HG02973 (cell line): ENCODE data around the gene ICE2.
"Not testable (repeated sequence)": the region's sequence is repeated elsewhere in the genome, so short reads cannot be mapped to it uniquely, and the experiment has no call there.

ENCODE experiments used
- ATAC-seq: cut with Tn5 transposase; IDR thresholded peaks from one replicate; pipeline ENCODE4 v1.9.1; 2021; ENCODE audit warnings: moderate library complexity; ENCODE audit not compliant: unreplicated experiment

The ICE2 gene

DNA sequence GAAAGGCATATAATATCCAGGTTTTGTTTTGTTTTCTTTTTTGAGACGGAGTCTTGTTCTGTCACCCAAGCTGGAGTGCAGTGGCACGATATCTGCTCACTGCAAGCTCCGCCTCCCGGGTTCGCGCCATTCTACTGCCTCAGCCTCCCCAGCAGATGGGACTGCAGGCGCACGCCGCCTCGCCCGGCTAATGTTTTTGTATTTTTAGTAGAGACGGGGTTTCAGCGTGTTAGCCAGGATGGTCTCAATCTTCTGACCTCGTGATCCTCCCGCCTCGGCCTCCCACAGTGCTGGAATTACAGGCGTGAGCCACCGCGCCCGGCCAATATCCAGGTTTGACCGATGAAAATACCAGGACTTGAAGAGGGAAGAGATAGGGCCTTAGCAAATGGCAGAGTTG, 66.1 kb downstream of the ICE2 start:
- not testable (repeated sequence) for ATAC-seq

DNA sequence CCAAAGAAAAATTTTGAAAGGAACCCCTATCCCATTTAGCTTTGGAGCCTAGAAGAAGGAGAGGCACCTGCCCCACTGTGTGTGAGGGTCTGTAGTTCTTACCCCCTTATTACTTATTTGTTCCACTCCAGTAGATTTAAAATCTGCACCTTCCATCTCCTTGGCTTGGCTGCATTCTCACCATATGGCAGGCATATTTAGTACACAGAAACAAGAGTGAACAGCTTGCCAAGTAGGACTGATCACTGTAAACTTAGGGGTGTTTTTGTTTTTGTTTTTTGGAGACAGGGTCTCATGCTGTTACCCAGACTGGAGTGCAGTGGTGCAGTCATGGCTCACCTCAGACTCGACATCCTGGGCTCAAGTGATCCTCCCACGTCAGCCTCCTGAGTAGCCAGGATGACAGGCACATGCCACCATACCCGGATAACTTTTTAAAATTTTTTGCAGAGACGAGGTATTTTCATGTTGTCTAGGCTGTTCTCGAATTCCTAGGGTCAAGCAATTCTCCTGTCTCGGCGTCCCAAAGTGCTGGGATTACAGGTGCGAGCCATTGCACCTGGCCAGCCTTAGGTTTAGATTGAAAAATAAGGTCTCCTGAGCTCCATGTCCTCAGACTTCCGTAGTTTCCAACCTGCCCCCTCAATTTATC, 67.0 kb downstream of the ICE2 start:
- ATAC-seq: no peak

DNA sequence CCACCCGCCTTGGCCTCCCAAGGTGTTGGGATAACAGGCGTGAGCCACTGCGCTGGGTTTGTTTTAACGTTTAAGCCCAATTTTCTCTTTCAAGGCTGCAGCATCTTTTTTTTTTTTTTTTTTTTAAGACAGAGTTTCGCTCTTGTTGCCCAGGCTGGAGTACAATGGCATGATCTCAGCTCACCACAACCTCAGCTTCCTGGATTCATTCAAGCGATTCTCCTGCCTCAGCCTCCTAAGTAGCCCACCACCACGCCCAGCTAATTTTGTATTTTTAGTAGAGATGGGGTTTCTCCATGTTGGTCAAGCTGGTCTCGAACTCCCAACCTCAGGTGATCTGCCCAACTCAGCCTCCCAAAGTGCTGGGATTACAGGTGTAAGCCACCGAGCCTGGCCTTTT, 68.6 kb downstream of the ICE2 start:
- ATAC-seq: not testable (repeated sequence)

DNA sequence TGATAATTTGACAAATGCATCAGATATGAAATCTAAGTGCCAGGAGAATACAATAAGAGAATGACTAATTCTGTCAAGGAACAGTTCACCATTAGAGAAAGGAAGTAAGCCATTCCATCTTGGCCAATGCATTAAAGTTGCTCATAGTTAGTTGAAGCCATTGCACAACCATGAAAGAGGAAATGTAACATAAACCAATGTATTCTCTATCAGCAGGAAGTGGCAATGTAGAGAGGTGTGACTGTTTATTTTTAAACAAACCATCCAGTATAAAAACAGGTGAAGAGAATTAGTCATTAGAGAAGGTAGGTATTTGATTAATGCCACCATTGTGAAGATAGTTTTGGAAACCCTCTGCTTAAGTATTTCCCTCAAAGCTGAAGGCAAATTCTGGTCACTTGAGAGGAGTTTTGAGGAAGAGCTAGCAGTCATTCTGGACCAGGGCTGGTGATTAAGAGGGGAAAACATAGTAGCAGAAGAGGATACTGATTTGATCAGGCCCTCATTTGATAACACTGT, 70.4 kb downstream of the ICE2 start:
- ATAC-seq: no peak

DNA sequence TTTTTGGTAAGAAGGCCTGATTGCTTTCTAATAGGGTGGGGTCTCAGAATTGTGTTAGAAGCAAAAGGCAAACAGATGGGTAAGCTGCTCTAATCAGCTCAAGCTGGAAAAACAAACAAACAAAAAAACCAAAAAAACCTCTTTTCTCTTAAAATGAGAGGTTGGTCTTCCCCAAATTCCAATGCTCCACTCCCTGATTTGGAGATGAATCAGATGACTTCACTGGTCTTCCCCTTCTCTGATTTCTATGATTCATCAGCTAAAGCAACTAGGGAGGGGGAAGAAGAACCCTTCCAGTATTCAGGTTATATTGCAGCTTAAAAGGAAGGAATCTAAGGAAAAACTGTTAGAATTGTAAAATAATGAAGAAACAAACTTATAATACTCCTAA, 71.5 kb downstream of the ICE2 start:
- no peak for ATAC-seq

DNA sequence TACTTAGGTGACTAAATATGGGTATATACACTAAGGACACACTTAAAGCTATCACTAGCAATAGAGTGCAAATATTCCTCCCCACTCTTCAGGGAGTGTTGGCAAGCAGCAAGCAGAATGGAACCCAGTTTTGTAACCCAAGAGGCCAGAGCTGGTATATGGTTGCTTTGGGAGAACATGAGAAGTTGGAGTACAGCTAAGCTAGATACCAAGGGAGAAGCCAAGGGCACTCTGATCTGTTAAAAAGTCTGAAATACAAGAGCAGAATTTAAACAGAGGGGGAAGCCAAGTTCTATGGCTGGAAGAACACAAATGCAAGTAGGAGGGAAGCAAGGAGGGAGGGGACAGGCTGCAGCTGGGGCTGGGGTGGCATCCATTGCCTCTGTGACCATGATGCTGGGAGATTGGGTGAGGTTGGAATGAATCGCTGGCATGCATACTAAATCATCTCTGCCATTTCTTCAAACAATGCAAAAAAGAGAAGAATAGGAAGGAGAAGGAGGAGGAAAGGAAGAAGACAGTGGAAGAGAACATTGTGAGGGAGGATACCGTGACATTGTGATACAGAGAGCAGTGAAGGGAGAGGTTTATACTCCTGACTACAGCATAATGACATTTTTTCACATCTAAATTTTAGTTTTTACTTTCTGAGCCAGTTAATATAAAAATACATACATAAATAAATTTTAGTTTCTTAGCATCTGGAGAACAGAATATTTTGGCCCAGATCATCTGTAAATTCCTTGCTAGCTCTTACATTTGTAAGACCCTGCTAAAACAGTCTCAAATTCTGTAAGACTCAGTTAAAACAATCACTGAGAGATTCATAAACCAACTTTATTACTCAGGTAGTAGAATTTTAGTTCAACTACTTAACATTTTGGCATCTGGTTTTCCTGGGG, 72.2 kb downstream of the ICE2 start:
- no peak for ATAC-seq

DNA sequence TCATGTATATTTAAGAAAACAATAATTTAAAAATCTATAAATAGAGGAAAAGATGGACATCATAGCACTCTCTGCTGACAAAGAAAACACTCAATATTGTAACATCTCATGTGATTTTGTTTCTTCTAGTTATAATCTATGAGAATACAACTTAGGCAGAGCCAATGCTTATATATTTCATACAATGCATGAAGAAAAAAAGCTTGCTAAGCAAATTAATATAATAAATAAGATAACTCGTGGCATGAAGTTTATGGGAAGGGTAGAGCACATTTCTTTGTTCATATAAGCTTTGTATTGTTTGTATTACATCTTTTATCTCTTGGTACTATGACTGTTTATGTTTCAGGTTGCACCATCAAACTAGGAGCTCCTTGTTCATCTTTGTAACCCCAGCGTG, 73.5 kb downstream of the ICE2 start:
- ATAC-seq: no peak

DNA sequence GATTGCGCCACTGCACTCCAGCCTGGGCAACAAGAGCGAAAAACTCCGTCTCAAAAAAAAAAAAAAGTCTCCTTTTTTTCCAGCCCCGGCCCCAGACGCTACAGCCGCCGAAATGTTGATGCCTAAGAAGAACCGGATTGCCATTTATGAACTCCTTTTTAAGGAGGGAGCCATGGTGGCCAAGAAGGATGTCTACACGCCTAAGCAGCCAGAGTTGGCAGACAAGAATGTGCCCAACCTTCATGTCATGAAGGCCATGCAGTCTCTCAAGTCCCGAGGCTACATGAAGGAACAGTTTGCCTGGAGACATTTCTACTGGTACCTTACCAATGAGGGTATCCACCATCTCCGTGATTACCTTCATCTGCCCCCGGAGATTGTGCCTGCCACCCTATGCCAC, 74.6 kb downstream of the ICE2 start:
- not testable (repeated sequence) for ATAC-seq

DNA sequence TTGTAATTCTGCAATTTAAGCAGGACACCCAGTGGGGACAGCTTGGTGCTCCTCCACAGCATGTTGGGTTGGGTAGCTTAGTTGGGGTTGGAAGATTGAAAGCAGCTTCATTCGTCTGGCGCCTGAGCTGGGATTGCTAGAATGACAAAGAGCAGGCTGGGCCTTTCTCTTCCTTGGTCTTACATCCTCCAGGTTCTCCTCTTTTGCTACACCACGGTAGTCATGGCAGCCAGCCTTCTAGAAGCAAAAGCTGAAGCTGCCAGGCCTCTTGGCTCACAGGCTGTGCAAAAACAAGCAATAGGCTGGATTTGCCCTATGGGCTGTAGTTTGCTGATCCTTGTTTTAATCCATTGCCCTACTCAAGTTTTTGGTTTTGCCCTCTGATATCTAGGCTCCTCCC, 78.0 kb downstream of the ICE2 start:
- no peak for ATAC-seq

DNA sequence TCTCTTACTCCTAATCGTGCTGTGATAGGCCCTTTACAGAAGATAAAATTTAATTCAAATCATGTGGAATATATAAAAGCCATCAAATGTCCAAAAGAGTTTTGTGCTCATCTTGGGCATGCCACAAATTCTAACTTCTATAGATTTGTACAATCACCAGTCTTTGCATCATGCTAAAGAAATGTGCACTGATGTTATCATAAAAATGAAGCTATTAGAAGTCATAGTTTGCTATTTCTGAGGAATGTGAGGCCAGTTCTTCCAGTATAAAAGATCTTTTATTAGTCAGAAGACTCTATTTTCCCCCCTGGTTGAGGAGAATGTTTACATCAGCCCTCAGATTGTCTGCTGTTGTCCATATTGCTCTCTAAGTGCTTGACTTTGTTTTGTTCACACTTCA, 79.0 kb downstream of the ICE2 start:
- ATAC-seq: no peak

DNA sequence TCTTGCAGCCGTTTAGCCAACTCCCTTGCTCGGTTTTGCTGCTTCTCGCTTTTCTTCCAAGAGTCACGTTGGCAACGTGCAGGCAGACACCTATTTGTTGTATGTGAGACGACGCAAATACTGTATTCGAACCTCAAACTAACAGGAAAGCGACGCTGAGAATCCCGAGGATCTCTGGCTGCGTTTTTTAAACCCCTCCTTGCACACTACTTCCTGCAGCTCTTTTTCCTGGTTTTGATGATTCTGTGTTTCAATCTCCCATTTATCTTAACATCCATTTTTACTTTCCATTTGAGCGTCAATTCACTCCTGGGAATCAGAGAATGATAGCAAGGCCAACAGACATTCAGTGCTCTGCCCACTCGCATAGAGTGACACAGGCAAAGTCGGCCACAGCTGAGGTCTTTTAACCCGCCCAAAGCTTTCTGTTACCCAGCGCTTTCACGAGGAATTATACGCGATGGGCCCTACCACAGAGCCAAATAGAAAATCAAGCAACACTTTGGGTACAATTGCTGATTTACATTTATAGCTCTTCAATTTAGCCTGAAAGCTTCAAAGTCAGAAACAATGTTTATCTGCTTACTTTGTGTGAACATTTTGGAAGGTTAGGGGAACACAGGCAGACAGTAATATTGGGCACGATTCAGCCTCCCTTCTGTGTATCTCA, 79.6 kb downstream of the ICE2 start:
- no peak for ATAC-seq

DNA sequence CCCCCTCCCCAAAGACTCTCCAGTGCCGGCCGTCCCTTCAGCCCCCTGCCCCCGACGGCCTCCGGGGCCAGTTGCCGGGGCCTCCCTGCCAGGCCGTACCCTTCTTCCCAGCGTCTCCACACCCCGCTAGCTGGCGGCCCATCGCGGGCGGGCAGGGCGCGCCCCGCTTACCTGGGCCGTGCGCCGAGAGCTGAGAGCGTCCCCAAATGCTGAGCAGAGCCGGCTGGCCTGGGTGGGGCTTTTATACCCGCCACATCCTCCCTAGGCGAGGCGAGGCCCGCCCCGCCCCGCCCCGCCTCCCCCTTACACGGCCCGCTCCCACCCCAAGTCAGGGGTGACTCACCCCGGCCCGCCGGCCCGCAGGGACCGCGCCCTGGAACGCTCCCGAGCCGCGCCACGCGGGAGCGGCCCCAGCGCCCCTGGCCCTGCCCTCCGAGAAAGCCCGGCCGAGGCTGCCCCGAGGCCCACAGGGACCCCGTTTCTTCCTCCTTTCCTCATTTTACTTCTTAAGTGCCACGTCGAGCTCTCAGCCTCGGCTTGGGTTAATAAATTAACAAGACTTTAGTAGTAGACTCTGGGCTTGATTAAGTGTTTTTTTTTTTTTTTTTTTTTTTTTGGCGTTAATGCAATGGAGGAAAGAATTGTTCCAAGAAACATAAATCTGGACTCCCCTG, 81.0 kb downstream of the ICE2 start, which contains the start of gene ANXA2:
Gene ANXA2 (minus strand): TSS at position 215 of the 674 bp plus-strand sequence. CDS start 11,911 bp downstream, outside the sequence.
- ATAC-seq: peak; percentile 70

DNA sequence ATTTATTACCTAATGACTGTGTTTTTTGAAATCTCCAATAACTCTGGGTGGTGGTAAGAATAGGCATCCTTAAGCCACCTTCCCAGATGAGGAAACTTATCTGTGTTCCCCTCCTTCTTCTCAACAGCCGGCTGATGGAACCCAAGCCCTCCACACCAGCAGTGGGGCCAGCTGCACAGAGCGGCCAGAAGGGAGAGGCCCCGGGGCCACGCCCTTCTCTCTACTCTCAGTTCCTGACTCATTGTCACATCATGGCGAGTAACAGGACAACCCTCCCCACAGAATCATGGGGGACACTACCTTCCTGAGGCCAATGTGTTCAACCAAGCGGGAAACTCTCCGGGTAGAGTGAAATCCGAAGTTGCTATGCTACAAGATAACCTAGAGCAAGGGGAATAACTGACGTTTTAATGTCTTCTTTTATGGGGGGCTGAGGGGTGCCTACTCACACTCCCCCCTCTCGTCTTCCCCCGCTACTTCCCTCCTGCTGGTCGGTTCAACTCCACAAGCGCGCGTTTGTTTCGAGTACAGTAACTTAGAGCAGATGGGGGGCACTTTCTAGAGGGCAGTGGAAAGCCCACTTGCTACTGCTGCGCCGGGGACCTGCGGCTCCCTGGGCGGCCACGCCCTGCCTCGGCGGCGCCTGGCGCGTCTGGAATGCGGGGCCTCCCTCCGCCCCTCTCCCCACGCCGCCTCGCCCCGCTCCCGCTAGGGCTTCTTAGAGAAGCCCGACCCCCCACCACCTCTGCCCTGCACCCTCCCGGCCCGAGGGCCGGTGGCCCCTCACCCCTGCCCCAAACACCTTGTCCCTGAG, 81.8 kb downstream of the ICE2 start:
- ATAC-seq: peak; percentile 70

DNA sequence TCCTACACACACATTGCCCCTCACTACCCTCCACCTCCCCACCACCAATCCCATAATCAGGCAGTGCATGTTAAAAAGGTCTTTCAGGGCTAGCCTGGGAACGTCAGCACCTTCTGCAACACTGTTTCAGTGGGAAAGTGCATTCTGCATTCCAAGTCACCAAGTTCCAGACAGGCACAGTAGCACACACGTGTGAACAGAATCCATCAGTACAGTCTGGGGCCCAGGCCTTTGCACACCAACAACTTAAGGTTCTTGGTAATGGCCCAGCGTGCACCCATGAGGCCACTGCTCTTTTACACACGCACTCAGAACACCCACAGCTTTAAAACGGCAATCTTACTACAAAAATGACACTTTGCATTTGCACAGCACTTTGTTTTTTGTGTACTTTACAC, 82.4 kb downstream of the ICE2 start:
- ATAC-seq: no peak

DNA sequence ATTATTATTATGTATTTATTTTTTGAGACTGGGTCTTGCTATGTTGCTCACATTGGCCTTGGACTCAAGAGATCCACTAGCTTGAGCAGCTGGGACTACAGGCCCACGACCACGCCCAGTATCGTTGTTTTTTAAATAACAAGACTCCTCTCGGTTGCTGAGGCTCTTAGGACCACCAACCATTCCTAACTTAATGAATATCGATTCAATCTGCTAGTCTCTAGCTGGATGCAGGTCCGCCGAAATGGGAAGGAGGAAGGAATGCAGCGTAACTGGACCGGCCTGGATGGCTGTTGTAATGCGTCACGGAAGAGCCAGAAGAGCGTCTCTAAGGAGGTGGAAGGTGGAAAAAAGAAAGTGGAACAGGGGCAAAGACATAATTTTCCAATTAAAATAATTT, 82.8 kb downstream of the ICE2 start:
- no peak for ATAC-seq

DNA sequence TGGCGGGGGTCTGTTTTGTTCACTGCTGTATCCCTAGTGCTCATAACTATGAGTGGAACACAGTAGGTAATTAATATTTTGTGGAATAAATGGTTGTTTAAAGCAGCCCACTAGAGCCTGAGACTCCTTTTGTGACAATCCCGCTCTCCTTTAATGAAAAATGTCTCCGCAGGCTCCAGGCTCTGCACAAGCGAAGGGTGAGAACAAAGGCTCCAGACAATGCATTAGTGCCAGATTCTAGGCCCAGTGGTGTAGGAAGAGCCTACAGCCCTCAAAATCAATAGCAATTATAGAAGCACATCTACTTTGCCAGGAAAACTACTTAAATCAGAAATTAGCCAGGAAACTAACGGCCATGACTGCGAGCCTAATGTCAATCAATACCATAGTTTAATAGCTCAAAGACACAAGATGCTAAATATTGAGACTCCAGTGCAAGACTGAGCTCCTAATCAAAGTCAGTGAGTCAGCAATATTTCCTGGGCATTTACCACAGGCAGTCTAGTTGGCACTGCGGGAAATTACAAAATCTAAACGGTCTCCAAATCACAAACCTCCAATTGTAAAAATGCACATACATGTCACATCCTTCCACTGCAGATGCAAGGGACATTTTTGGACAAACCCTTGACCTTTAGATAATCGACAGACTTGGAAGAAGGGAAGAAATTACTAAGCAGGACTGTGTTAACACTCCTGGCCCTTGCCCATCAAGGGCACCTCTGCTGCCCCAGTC, 83.5 kb downstream of the ICE2 start:
- no peak for ATAC-seq

DNA sequence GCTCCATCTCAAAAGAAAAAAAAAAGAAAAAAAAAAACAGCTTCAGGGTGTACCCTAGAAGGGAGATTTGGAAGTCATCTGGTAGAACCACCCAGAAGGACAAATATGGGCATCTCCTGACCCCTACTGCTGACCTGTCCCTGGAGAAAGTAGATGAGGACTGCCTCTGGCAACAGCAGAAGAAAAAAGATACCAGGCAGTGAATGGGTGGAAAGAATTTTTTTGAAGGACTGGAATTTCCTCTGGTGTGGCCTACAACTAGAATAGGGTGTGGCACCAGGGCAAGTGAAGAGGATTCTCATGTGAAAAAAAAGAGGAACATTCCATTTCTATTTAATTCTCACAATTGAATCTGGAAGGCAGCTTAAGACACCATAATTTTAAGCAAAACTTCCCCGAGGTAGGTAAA, 84.2 kb downstream of the ICE2 start:
- no peak for ATAC-seq

DNA sequence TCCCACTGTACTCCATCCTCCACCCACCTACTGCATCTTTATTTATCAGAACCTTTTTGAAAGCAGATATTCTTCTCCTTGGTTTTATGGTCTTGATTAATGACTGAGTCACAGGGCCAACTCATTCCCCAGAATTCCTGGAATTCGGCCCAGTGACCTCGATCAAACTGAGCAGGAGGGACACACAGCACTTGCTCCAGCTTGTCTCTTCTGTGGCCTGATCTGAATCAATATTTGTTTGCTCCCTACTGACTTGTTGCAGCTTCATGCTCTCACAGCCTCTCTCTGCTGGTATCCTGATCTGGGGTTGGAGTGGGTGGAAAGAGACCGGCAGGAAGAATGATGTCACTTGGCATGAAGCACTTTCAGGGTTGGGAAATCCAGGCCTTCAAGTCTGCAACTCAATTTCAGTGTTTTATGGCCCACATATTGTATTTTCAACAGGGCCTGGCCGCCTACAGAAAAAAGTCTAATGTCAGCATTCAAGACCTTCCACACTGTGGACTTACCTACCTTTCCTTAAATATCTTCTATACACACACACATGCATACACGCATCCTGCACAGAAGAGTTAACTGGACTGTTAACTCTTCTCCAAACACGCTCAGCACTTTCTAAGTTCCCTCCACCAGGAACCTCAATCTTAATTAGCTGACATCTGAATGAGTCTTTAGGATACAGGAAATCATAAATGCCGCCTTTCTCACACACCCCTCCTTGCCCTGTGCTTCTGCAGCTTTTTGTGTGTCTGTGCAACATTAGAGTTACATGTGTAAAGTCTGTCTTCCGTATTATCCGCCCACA, 85.8 kb downstream of the ICE2 start:
- no peak for ATAC-seq

DNA sequence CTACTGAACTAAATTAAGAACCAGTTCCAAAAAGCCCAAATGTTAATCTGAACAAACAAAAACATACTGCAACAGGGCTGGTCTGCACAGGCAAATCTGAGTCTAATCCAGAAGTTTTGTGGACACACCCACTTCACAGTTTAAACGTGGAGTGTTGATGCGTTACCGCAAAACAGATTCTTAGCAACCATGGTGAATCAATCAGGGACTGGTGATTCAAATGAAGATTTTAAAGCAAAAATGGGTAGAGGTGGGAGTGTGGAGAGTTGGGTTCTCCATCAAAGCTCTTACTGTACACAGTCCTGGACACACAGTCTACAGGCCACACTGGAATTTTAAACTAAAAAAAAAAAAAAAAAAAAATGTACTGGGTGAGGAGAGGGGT, 86.3 kb downstream of the ICE2 start:
- no peak for ATAC-seq
